ENCODE data around the gene MATN4. TPM values are rescaled to one million over a fixed set of nuclear protein-coding genes. Genes with fewer than 3 reads are reported as not detected.

MATN4 gene
- total RNA-seq, 1 experiment from 2014 or later, result 1.9 TPM

DNA sequence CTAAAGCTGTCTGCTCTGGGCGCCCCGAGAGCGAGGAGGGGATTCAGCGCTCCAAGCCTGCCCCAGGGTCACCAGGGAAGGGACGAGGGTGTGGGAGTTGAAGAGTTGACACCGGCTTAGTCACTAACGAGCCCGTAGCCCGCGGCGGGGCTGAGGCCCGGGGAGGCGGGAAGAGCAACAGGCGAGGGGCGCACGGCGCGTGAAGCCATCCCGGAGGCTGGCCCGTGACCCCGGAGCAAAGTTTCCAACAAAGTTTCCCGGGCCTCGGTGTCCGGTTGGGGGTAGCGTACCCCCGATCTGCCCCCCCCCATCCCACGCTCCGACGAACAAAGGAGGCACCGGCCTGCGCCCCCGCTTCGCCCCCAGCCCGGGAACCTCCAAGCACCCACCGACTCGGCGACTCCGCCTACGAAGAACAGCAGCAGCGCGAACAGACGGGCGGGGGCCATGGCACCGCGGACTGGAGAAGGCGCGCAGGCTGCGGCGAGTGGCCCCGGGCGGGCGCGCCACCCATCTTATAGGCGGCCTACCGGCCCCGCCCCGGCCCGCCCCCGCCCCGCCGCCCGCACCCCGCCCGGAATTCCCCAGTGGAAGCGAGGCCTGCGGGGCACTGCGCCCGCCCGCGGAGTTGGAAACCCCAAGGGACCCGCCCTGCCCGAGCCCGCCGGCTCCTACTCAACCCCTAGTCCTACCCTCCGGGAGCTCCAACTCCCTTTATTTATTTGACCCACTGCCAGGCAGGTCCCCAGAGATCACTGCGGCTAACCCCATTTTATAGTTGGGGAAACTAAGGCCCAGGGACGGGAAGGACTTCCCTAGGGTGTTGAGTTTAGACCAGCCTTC lies 40.1 kb upstream of the MATN4 start, which contains the start of gene SDC4:
Gene SDC4, minus strand, starts transcription at position 489 of the 843 bp plus-strand sequence. Its CDS starts 40 bp downstream, at position 449.
- ATAC-seq (peak; percentile 63), DNase-seq (ENCODE audit: low spot score) (peak; percentile 68)
- peak within 1 kb of the TSS; percentile 19 for H3K27ac Mint-ChIP-seq
- no peaks in the 10 kb centered on the region for H3K36me3 Mint-ChIP-seq
- H3K4me3 Mint-ChIP-seq, result peak within 1 kb of the TSS; percentile 89
- H3K4me1 Mint-ChIP-seq, result peaks cover 45% of the 10 kb centered on the region
- no peaks in the 10 kb centered on the region for H3K9me3 Mint-ChIP-seq
- POLR2A ChIA-PET, result interaction anchor here (1.3 to 2.3 kb wide), 4 partner anchors 13 to 59 kb away, joined by 4 to 9 read pairs (median 7); partner anchors contain the start of gene SYS1
- H3K27me3 Mint-ChIP-seq (ENCODE audit: low read depth), result no peaks in the 10 kb centered on the region
- TF ChIP-seq ZNF423 (CRISPR knock-in tag; IDR thresholded peaks at IDR 0.05) (peak; percentile 22; the same call in 1 of the 2 replicates), SP1 (CRISPR knock-in tag; conservative IDR thresholded peaks at IDR 0.05) (peak; percentile 72), ZNF317 (CRISPR knock-in tag; IDR thresholded peaks at IDR 0.05; ENCODE audit: borderline replicate concordance, low read depth) (no peak), NFATC4 (CRISPR knock-in tag; IDR thresholded peaks at IDR 0.05) (no peak), FOXP1 (CRISPR knock-in tag; IDR thresholded peaks at IDR 0.05; ENCODE audit: borderline replicate concordance) (peak; percentile 44; the same call in 1 of the 2 replicates), CREB1 (CRISPR knock-in tag; IDR thresholded peaks at IDR 0.05) (0 out of 2 replicates have a peak, but pooled peaks have one; percentile 19), GTF2I (CRISPR knock-in tag; conservative IDR thresholded peaks at IDR 0.05) (peak; percentile 73; the same call in 1 of the 2 replicates), ETV6 (CRISPR knock-in tag; IDR thresholded peaks at IDR 0.05) (0 out of 2 replicates have a peak, but pooled peaks have one; percentile 24), GABPB1 (CRISPR knock-in tag; IDR thresholded peaks at IDR 0.05) (peak; percentile 56; the same call in 1 of the 2 replicates), ELF4 (CRISPR knock-in tag; IDR thresholded peaks at IDR 0.05; ENCODE audit: low read depth) (no peak)
- TF ChIP-seq, protein P1, sequence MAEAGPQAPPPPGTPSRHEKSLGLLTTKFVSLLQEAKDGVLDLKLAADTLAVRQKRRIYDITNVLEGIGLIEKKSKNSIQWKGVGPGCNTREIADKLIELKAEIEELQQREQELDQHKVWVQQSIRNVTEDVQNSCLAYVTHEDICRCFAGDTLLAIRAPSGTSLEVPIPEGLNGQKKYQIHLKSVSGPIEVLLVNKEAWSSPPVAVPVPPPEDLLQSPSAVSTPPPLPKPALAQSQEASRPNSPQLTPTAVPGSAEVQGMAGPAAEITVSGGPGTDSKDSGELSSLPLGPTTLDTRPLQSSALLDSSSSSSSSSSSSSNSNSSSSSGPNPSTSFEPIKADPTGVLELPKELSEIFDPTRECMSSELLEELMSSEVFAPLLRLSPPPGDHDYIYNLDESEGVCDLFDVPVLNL (CRISPR knock-in tag; IDR thresholded peaks at IDR 0.05; ENCODE audit: borderline replicate concordance, low read depth), result peak; percentile 60; the same call in 1 of the 2 replicates
- TF ChIP-seq, protein P2, sequence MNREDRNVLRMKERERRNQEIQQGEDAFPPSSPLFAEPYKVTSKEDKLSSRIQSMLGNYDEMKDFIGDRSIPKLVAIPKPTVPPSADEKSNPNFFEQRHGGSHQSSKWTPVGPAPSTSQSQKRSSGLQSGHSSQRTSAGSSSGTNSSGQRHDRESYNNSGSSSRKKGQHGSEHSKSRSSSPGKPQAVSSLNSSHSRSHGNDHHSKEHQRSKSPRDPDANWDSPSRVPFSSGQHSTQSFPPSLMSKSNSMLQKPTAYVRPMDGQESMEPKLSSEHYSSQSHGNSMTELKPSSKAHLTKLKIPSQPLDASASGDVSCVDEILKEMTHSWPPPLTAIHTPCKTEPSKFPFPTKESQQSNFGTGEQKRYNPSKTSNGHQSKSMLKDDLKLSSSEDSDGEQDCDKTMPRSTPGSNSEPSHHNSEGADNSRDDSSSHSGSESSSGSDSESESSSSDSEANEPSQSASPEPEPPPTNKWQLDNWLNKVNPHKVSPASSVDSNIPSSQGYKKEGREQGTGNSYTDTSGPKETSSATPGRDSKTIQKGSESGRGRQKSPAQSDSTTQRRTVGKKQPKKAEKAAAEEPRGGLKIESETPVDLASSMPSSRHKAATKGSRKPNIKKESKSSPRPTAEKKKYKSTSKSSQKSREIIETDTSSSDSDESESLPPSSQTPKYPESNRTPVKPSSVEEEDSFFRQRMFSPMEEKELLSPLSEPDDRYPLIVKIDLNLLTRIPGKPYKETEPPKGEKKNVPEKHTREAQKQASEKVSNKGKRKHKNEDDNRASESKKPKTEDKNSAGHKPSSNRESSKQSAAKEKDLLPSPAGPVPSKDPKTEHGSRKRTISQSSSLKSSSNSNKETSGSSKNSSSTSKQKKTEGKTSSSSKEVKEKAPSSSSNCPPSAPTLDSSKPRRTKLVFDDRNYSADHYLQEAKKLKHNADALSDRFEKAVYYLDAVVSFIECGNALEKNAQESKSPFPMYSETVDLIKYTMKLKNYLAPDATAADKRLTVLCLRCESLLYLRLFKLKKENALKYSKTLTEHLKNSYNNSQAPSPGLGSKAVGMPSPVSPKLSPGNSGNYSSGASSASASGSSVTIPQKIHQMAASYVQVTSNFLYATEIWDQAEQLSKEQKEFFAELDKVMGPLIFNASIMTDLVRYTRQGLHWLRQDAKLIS (CRISPR knock-in tag; IDR thresholded peaks at IDR 0.05; ENCODE audit: borderline replicate concordance), result no peak
- TF ChIP-seq, protein P3, sequence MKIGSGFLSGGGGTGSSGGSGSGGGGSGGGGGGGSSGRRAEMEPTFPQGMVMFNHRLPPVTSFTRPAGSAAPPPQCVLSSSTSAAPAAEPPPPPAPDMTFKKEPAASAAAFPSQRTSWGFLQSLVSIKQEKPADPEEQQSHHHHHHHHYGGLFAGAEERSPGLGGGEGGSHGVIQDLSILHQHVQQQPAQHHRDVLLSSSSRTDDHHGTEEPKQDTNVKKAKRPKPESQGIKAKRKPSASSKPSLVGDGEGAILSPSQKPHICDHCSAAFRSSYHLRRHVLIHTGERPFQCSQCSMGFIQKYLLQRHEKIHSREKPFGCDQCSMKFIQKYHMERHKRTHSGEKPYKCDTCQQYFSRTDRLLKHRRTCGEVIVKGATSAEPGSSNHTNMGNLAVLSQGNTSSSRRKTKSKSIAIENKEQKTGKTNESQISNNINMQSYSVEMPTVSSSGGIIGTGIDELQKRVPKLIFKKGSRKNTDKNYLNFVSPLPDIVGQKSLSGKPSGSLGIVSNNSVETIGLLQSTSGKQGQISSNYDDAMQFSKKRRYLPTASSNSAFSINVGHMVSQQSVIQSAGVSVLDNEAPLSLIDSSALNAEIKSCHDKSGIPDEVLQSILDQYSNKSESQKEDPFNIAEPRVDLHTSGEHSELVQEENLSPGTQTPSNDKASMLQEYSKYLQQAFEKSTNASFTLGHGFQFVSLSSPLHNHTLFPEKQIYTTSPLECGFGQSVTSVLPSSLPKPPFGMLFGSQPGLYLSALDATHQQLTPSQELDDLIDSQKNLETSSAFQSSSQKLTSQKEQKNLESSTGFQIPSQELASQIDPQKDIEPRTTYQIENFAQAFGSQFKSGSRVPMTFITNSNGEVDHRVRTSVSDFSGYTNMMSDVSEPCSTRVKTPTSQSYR (CRISPR knock-in tag; IDR thresholded peaks at IDR 0.05), result peak; percentile 29; the same call in 1 of the 2 replicates
- TF ChIP-seq, protein P4, sequence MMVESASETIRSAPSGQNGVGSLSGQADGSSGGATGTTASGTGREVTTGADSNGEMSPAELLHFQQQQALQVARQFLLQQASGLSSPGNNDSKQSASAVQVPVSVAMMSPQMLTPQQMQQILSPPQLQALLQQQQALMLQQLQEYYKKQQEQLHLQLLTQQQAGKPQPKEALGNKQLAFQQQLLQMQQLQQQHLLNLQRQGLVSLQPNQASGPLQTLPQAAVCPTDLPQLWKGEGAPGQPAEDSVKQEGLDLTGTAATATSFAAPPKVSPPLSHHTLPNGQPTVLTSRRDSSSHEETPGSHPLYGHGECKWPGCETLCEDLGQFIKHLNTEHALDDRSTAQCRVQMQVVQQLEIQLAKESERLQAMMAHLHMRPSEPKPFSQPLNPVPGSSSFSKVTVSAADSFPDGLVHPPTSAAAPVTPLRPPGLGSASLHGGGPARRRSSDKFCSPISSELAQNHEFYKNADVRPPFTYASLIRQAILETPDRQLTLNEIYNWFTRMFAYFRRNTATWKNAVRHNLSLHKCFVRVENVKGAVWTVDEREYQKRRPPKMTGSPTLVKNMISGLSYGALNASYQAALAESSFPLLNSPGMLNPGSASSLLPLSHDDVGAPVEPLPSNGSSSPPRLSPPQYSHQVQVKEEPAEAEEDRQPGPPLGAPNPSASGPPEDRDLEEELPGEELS (CRISPR knock-in tag; IDR thresholded peaks at IDR 0.05), result peak; percentile 44; the same call in 1 of the 2 replicates
- CTCF ChIA-PET, result interaction anchor here (0.7 to 4.3 kb wide), 13 partner anchors 10 to 423 kb away, joined by 3 to 17 read pairs (median 4); partner anchors contain the start of gene SYS1

All from WTC11 (cell line).